Stimulated activated CD4-positive, alpha-beta T cell treated with anti-CD3 and anti-CD28 coated beads, Interleukin-12 subunit alpha, Interleukin-12 subunit beta, amount 100 ng/mL, for 48 hours (primary cell): Measurements from ENCODE around the gene LIMS1.
A peak's percentile ranks its signal among the peaks of the same experiment; 100 is the strongest.
"Not testable (repeated sequence)": the region's sequence is repeated elsewhere in the genome, so short reads cannot be mapped to it uniquely, and the experiment has no call there.

Experiments
- DNase-seq, 3 donors: peaks; one replicate each; pipeline ENCODE4 v3.0.0-alpha.2; 2020; ENCODE audit warnings: low read depth in 2 of 3, low spot score in 1 of 3

Gene LIMS1

GRCh38 chr2:108548208-108549003 lies 14.1 kb downstream of the LIMS1 start:
- DNase-seq = no peak

DNA sequence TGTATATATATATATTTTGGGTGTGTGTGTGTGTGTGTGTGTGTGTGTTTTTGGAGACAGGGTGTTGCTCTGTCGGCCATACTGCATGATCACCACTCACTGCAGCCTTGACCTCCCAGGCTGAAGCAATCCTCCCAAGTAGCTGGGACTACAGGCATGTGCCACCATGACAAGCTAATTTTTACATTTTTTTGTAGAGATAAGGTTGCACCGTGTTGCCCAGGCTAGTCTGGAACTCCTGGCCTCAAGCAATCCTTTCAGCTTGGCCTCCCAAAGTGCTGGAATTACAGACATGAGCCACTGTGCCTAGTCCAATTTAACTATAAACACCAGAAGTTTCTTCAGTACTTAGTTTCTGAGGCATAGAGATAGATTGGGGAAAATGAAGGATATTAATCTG lies 18.3 kb downstream of the LIMS1 start:
- DNase-seq = no peak

- no peak for DNase-seq
Measured at GRCh38 chr2:108553209-108553919, 19.1 kb downstream of the LIMS1 start.

DNA sequence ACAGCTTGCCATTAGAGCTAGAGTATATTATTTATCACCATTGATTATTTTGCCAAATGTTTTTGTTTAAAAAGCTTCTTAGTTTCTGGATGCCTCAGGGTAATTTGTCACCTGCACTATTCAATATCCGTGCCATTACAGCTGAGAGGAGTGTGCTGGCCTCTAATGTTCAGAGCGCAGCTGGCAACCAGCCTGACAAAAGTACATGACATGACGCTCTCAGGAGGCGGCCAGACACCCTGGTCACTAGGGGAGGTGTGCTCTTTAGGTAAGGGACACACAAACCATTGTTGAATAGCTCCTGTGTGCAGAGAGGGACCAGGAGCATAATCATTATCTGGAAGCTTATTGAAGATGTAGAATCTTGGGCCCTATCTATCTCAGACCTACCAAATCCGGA lies 20.3 kb downstream of the LIMS1 start:
- DNase-seq = no peak

DNA sequence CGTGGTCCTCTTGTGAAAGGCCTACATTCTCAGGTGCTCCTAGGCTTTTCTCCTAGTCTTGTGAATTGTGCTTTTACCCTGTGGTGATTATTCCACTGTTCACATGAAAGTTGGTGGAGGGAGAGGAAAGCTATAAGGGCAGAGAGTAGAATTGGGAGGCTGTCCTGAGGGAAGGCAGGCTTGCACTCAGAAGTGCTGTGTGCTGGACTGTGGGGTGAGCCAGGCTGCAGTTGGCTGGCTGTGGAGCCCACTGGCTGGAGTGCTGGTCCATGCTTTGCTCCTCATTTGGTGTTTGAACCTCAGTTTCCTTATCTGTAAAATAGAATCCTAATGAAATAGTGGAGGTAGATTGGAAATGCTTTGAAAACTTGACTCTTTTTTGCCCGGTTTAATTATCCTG lies 21.3 kb downstream of the LIMS1 start:
- no peak for DNase-seq

GRCh38 chr2:108556581-108556980 lies 22.3 kb downstream of the LIMS1 start:
- DNase-seq = not testable (repeated sequence)

- no peak for DNase-seq
Measured at GRCh38 chr2:108560241-108560811, 26.1 kb downstream of the LIMS1 start.

- no peak for DNase-seq
Measured at GRCh38 chr2:108560895-108561530, 26.7 kb downstream of the LIMS1 start.

DNA sequence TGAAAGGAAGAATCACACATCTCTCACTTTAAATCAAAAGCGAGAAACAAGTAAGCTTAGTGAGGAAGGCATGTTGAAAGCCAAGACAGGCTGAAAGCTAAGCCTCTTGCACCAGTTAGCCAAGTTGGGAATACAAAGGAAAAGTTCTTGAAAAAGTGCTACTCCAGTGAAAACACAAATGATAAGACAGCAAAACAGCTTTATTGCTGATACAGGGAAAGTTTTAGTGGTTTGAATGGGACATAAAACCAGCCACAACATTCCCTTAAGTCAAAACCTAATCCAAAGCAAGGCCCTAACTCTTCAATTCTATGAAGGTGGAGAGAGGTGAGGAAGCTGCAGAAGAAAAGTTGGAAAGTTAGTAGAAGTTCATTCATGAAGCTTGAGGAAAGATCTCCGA lies 28.0 kb downstream of the LIMS1 start:
- DNase-seq = no peak

DNA sequence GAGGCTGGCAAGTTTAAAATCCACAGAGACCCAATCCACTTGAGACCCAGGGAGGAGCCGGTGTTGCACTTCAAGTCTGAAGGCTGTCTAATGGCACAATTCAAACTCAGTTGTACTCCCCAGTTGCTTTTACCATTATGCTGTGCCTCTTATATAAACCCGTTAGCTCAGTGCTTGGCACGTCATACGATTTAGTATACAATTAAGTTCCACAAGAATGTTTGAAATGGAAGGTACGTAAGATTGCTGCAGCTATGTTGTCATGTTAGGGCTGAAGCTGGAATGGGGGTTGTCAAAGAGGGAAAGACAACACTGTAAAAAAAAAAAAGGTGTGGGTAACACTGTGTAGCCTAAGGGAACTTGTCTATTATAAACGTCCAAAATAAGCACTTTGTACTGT lies 30.2 kb downstream of the LIMS1 start:
- no peak for DNase-seq

- DNase-seq = no peak
Measured at GRCh38 chr2:108565778-108566375, 31.6 kb downstream of the LIMS1 start.

GRCh38 chr2:108570416-108570815 lies 36.1 kb downstream of the LIMS1 start:
- DNase-seq = no peak

DNA sequence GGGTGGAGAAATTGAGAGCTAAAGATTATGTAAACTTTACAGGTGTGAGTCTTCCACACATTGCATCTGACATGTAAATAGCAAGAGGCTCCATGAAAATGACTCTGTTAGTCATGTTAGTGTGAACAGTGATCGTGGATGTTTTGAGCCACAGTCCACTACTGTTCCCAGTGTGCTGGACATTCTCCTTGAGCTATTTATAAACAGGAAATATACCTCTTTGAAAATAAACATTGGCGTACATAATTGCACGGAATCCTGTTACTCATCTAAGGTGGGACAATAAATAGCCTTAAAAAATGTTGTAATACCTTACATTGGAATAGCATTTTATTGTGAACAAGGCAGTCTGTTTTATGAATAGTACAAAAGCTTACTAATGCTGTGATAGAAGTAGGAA lies 37.0 kb downstream of the LIMS1 start:
- no peak for DNase-seq

DNA sequence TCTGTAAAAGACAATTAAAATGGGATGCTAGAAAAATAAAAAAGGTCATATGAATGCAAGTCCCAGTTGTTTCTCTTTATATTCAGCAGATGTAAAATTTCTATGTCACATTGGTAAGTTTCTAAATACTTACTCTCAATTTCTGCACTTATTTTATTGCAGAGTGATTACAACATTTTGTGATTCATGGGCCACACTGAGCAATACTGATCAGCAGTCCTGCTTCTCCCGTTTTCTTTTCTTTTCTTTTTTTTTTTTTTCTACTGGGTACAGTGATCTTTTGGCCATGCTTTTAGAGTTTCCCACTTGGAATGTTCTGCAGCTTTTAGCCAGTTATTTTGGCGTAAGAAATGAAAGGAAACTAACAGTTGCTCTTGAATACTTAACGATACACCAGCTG lies 38.8 kb downstream of the LIMS1 start:
- no peak for DNase-seq

GRCh38 chr2:108574332-108574731 lies 40.1 kb downstream of the LIMS1 start:
- DNase-seq = no peak

DNA sequence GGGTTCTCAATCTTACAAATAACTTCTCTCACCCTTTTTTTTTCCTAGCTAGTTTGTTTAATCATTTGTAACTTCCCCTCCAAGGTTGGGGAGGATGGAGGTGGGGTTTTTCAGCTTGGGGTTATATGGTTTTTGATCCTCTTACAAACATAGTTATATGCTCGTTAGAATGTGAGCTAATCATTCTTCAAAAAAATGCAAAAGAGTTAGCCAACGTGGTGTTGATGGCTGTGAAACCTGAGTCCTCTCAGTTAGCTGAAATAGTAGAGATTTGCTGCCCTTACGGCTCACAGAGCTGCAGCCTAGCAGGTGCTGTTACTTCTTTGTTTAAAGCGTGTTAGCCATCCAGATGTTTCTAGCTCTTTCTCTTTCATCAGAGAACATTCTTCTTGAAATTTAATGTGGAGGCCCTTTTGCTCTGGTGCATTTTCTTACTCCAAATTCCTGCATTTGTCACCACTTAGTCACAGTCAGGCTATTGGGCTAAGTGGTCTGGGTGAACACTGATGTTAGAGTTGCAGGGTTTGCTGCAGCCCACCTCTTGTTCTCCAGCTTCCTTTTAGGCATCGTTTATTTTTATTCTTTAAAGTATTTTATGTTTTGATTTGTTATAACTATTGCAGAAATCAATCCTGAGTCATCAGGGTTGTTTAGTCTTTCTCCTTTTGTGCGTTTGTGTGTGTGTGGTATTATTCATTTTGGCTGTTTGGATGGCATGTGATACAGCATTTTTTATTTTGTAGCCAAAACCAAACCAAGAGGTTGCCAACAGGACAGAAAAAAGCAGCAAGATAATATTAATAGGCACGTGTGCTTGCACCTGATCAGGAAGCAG lies 41.1 kb downstream of the LIMS1 start:
- no peak for DNase-seq

GRCh38 chr2:108577099-108577498 lies 42.8 kb downstream of the LIMS1 start:
- DNase-seq = no peak

DNA sequence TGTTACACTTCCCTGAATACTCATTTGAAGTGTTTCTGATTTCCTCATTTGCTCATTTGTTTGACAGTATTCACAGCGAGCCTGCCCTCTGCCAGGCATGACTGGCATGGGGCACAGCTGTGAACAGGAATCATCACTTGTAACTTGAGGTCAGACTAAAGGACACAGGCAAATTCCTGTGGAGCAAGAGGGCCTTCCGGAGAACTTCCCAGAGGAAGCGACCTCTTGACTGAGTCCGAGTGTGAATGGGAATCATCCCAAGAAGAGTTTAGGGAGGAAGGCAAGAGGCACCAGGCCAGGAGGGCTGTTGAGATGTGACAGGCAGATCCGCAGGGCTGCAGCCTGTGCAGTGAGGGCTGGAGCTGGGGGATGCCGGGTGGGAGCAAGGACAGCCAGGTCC lies 45.4 kb downstream of the LIMS1 start:
- no peak for DNase-seq

GRCh38 chr2:108580050-108580449 lies 45.8 kb downstream of the LIMS1 start:
- no peak for DNase-seq

GRCh38 chr2:108583903-108584520 lies 49.7 kb downstream of the LIMS1 start:
- peak in 2 of 3 donors; percentile 28 to 54 for DNase-seq
